ENCODE data around the gene NKX1-1.
"Not testable (repeated sequence)": the region's sequence is repeated elsewhere in the genome, so short reads cannot be mapped to it uniquely, and the experiment has no call there.

The NKX1-1 gene

GRCh38 chr4:1374706-1375045 lies 31.6 kb downstream of the NKX1-1 start:
- H3K4ac ChIP-seq (ENCODE audit: low read depth, low read length), result no peak overlapping the region
- no peak overlapping the region for H4K12ac ChIP-seq (ENCODE audit: low read depth, low read length)
- H3K14ac ChIP-seq (ENCODE audit: low read length), result no peak overlapping the region
- H3K79me1 ChIP-seq (ENCODE audit: low read length), result no peaks in the 10 kb centered on the region
- no peak for DNase-seq
- no peak overlapping the region for H2BK5ac ChIP-seq (ENCODE audit: low read depth, low read length, poor library complexity)
- no peak overlapping the region for H4K8ac ChIP-seq (ENCODE audit: low read depth, low read length)
- H2BK12ac ChIP-seq (ENCODE audit: low read length), result no peak overlapping the region
- H3K23ac ChIP-seq (ENCODE audit: low read length), result no peak overlapping the region
- no peak overlapping the region for H2AK5ac ChIP-seq (ENCODE audit: low read length)
- H3K27me3 ChIP-seq (ENCODE audit: insufficient read depth, low read length), result no peaks in the 10 kb centered on the region
- H2BK120ac ChIP-seq (ENCODE audit: insufficient read depth, low read length, poor library complexity), result no peak overlapping the region
- H3K79me2 ChIP-seq (ENCODE audit: control insufficient read depth, insufficient read depth, low read length, poor library complexity), result no peaks in the 10 kb centered on the region
- no peak overlapping the region for H2AFZ ChIP-seq (ENCODE audit: insufficient read depth, low read length, poor library complexity)
- no peak overlapping the region for H3K4me3 ChIP-seq (ENCODE audit: low read depth, low read length)
- H3K4me1 ChIP-seq (ENCODE audit: control insufficient read depth in 1 of 2, insufficient read depth in 2 of 2, low read length in 2 of 2), result no peaks in the 10 kb centered on the region
- H3K18ac ChIP-seq (ENCODE audit: low read length), result no peak overlapping the region
- H3K36me3 ChIP-seq (ENCODE audit: control insufficient read depth in 1 of 2, insufficient read depth in 2 of 2, low read length in 2 of 2), result peaks cover 35 to 41% of the 10 kb centered on the region in 2 experiments
- no peak overlapping the region for H4K91ac ChIP-seq (ENCODE audit: low read depth, low read length)
- no peaks in the 10 kb centered on the region for H3K9me3 ChIP-seq (ENCODE audit: insufficient read depth, low read depth, low read length)
- H3K9ac ChIP-seq (ENCODE audit: low read length), result no peak overlapping the region
- no peak overlapping the region for H3K4me2 ChIP-seq (ENCODE audit: low read length)
- no peak overlapping the region for H3K27ac ChIP-seq (ENCODE audit: low read depth, low read length)
- WGBS (ENCODE audit: extremely low coverage, insufficient coverage, insufficient read length), result no CpG with 5 or more reads among the region's 14 CpGs

DNA sequence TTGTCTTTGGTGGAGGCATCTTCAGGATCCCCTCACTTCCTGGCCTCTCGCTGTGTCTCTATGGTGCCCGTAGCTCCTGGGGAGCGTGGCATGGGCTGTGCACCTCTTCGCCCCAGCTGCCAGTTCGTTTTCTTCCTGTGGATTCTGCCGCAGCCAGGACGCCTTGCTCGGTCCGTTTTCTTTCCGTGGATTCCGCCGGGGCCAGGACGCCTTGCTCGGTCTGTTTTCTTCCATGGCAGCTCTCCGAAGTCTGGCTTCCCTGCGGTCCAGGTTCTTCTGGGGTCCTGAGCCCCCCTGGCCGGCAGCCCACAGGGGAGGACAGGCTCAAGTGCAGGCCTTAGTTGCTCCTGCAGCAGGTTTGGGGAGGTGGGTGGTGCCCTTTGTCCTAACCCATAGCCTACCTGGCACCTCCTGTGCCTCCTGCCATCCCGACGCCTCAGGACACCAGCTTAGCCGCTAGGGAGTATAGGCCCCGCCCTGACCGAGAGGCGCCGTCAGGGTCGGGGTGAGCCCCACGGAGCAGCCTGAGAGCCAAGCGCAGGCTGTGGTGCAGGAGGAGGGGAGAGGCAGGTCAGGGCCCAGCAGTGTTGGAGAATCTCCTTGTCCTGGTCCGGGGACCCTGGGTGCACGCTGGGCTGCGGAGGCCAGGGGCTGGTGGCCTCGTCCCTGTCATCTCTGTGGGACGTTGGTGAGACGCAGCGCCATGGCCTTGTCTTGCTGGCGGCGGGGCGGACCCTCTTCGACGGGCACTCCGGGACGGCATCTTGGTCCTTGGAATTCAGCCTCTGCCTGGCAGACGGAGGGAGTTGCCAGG lies 32.1 kb downstream of the NKX1-1 start:
- H3K4ac ChIP-seq (ENCODE audit: low read depth, low read length), result no peak overlapping the region
- H3K9me3 ChIP-seq (ENCODE audit: insufficient read depth, low read depth, low read length), result no peaks in the 10 kb centered on the region
- H4K91ac ChIP-seq (ENCODE audit: low read depth, low read length), result no peak overlapping the region
- no peak overlapping the region for H4K12ac ChIP-seq (ENCODE audit: low read depth, low read length)
- no peak overlapping the region for H3K23ac ChIP-seq (ENCODE audit: low read length)
- H3K18ac ChIP-seq (ENCODE audit: low read length), result no peak overlapping the region
- H2AFZ ChIP-seq (ENCODE audit: insufficient read depth, low read length, poor library complexity), result no peak overlapping the region
- H3K4me1 ChIP-seq (ENCODE audit: control insufficient read depth in 1 of 2, insufficient read depth in 2 of 2, low read length in 2 of 2), result no peaks in the 10 kb centered on the region
- H3K14ac ChIP-seq (ENCODE audit: low read length), result no peak overlapping the region
- no peak overlapping the region for H4K8ac ChIP-seq (ENCODE audit: low read depth, low read length)
- no peak for DNase-seq
- WGBS (ENCODE audit: extremely low coverage, insufficient coverage, insufficient read length), result no CpG with 5 or more reads among the region's 42 CpGs
- H2AK5ac ChIP-seq (ENCODE audit: low read length), result no peak overlapping the region
- no peak overlapping the region for H2BK12ac ChIP-seq (ENCODE audit: low read length)
- H3K4me3 ChIP-seq (ENCODE audit: low read depth, low read length), result no peak overlapping the region
- no peaks in the 10 kb centered on the region for H3K79me1 ChIP-seq (ENCODE audit: low read length)
- H2BK120ac ChIP-seq (ENCODE audit: insufficient read depth, low read length, poor library complexity), result no peak overlapping the region
- H3K36me3 ChIP-seq (ENCODE audit: control insufficient read depth in 1 of 2, insufficient read depth in 2 of 2, low read length in 2 of 2), result peaks cover 35 to 41% of the 10 kb centered on the region in 2 experiments
- H3K27me3 ChIP-seq (ENCODE audit: insufficient read depth, low read length), result no peaks in the 10 kb centered on the region
- H2BK5ac ChIP-seq (ENCODE audit: low read depth, low read length, poor library complexity), result no peak overlapping the region
- H3K27ac ChIP-seq (ENCODE audit: low read depth, low read length), result no peak overlapping the region
- H3K79me2 ChIP-seq (ENCODE audit: control insufficient read depth, insufficient read depth, low read length, poor library complexity), result no peaks in the 10 kb centered on the region
- no peak overlapping the region for H3K4me2 ChIP-seq (ENCODE audit: low read length)
- H3K9ac ChIP-seq (ENCODE audit: low read length), result no peak overlapping the region

DNA sequence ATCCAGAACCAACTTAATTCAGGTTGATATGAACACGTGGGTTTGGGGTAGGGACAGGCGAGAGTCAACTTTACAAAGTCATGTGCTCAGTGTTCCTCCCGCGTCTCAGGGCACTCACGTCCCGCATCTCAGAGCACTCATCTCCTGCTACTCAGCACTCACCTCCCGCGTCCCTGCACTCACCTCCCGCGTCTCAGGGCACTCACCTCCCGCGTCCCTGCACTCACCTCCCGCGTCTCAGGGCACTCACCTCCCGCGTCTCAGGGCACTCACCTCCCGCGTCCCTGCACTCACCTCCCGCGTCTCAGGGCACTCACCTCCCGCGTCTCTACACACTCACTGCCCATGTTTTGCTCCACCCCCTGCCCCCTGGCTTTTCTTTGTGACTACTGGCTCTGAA lies 33.7 kb downstream of the NKX1-1 start:
- not testable (repeated sequence) for H3K27ac ChIP-seq (ENCODE audit: low read depth, low read length); H2BK5ac ChIP-seq (ENCODE audit: low read depth, low read length, poor library complexity); H3K27me3 ChIP-seq (ENCODE audit: insufficient read depth, low read length); H3K18ac ChIP-seq (ENCODE audit: low read length); H4K12ac ChIP-seq (ENCODE audit: low read depth, low read length); DNase-seq; H3K4ac ChIP-seq (ENCODE audit: low read depth, low read length); H3K4me3 ChIP-seq (ENCODE audit: low read depth, low read length); H2AFZ ChIP-seq (ENCODE audit: insufficient read depth, low read length, poor library complexity); H3K4me2 ChIP-seq (ENCODE audit: low read length); H3K14ac ChIP-seq (ENCODE audit: low read length); H4K8ac ChIP-seq (ENCODE audit: low read depth, low read length); H2BK12ac ChIP-seq (ENCODE audit: low read length); H3K9me3 ChIP-seq (ENCODE audit: insufficient read depth, low read depth, low read length); H2BK120ac ChIP-seq (ENCODE audit: insufficient read depth, low read length, poor library complexity); H3K79me1 ChIP-seq (ENCODE audit: low read length); H4K91ac ChIP-seq (ENCODE audit: low read depth, low read length); H3K79me2 ChIP-seq (ENCODE audit: control insufficient read depth, insufficient read depth, low read length, poor library complexity); H3K23ac ChIP-seq (ENCODE audit: low read length); H3K9ac ChIP-seq (ENCODE audit: low read length); H2AK5ac ChIP-seq (ENCODE audit: low read length); H3K4me1 ChIP-seq (ENCODE audit: control insufficient read depth in 1 of 2, insufficient read depth in 2 of 2, low read length in 2 of 2)
- peaks cover 41 to 46% of the 10 kb centered on the region in 2 experiments for H3K36me3 ChIP-seq (ENCODE audit: control insufficient read depth in 1 of 2, insufficient read depth in 2 of 2, low read length in 2 of 2)
- WGBS (ENCODE audit: extremely low coverage, insufficient coverage, insufficient read length), result no CpG with 5 or more reads among the region's 22 CpGs

DNA sequence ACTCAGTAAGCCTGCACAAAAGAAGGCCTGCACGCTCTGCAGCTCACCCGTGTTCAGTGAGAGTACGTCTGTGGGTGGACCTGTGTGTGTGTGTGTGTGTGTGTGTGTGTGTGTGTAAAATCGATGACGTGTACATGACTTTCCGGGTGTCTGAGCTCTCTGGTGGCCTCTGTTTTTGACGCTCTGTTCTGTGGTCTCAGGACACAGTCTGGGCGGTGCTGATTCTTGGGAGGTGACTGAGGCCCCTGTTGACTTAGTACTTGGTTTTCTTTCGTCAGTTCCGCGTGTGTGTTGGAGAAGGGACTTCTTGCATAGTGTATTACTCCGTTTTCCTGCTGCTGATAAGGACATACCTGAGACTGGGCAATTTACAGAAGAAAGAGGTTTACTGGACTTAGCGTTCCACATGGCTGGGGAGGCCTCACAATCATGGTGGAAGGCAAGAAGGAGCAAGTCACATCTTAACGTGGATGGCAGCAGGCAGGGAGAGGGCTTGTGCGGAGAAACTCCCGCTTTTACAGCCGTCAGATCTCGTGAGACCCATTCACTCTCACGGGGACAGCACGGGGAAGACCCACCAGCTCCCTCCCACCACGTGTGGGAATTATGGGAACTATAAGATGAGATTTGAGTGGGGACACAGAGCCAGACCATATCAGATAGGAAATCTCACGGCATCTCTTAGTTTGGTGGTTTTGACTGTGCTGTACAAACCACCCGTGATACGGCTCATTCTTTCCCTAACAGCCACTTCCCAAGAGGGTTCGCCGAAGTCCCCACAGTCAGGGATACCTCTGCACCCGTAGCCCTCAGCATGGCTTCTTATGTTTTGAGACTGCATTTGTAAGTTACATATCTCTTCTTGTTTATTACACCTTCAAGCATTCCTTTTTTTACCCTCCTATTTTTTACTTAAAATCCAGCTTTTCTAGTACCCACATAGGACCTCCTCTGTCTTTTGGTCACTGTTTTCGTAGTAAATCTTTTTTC lies 34.8 kb downstream of the NKX1-1 start:
- Histone ChIP-seq H3K36me3 (ENCODE audit: control insufficient read depth in 1 of 2, insufficient read depth in 2 of 2, low read length in 2 of 2) (peaks cover 37 to 46% of the 10 kb centered on the region in 2 experiments), H3K4ac (ENCODE audit: low read depth, low read length) (no peak overlapping the region), H3K79me1 (ENCODE audit: low read length) (no peaks in the 10 kb centered on the region), H2BK5ac (ENCODE audit: low read depth, low read length, poor library complexity) (no peak overlapping the region), H3K4me2 (ENCODE audit: low read length) (no peak overlapping the region), H3K27ac (ENCODE audit: low read depth, low read length) (no peak overlapping the region), H2BK120ac (ENCODE audit: insufficient read depth, low read length, poor library complexity) (no peak overlapping the region), H2BK12ac (ENCODE audit: low read length) (no peak overlapping the region), H3K4me1 (ENCODE audit: control insufficient read depth in 1 of 2, insufficient read depth in 2 of 2, low read length in 2 of 2) (no peaks in the 10 kb centered on the region), H3K9me3 (ENCODE audit: insufficient read depth, low read depth, low read length) (no peaks in the 10 kb centered on the region), H4K12ac (ENCODE audit: low read depth, low read length) (no peak overlapping the region), H2AK5ac (ENCODE audit: low read length) (no peak overlapping the region), H3K4me3 (ENCODE audit: low read depth, low read length) (no peak overlapping the region), H3K14ac (ENCODE audit: low read length) (no peak overlapping the region), H3K27me3 (ENCODE audit: insufficient read depth, low read length) (no peaks in the 10 kb centered on the region), H3K18ac (ENCODE audit: low read length) (no peak overlapping the region), H2AFZ (ENCODE audit: insufficient read depth, low read length, poor library complexity) (no peak overlapping the region), H4K91ac (ENCODE audit: low read depth, low read length) (no peak overlapping the region), H3K9ac (ENCODE audit: low read length) (no peak overlapping the region), H4K8ac (ENCODE audit: low read depth, low read length) (no peak overlapping the region), H3K23ac (ENCODE audit: low read length) (no peak overlapping the region), H3K79me2 (ENCODE audit: control insufficient read depth, insufficient read depth, low read length, poor library complexity) (no peaks in the 10 kb centered on the region)
- no peak for DNase-seq
- WGBS (ENCODE audit: extremely low coverage, insufficient coverage, insufficient read length), result no CpG with 5 or more reads among the region's 28 CpGs

All from trophoblast cell (in vitro differentiated cells and primary cell).